HepG2 (cell line): ENCODE measurements around the gene LRRC10B. TPM values are rescaled to one million over a fixed set of nuclear protein-coding genes. Genes with fewer than 3 reads are reported as not detected.

ENCODE experiments used
- AHR ChIP-seq: IDR thresholded peaks from 2 replicates; pipeline ENCODE4 v1.6.1; 2018; ENCODE audit warnings: missing genetic modification reagents, missing compliant biosample characterization
- ARHGAP35 ChIP-seq: sonication (generic); formaldehyde crosslinking; IDR thresholded peaks from 2 replicates; pipeline ENCODE4 v1.9.0; 2022; ENCODE audit warnings: mild to moderate bottlenecking, inconsistent platforms, moderate library complexity, missing genetic modification reagents, borderline replicate concordance
- ATF5 ChIP-seq: sonication (generic); formaldehyde crosslinking; IDR thresholded peaks from 2 replicates; pipeline ENCODE4 v1.4.0; 2020; ENCODE audit warnings: mild to moderate bottlenecking, low read depth, missing genetic modification reagents
- FOXP1 ChIP-seq, 2 experiments: fragments of 450-650 bp in 1 of 2; IDR thresholded peaks; 2 replicates each; pipeline ENCODE4 v1.6.1; 2017 to 2018; ENCODE audit warnings: antibody characterized with exemption in 1 of 2
- HNRNPUL1 ChIP-seq: fragments of 200-400 bp; formaldehyde crosslinking; IDR thresholded peaks from 2 replicates; pipeline ENCODE4 v1.6.1; 2017; ENCODE audit warnings: low read depth, mild to moderate bottlenecking, low read length, moderate library complexity
- KDM5A ChIP-seq: fragments of 200-600 bp; sonication (generic); IDR thresholded peaks from 2 replicates; pipeline ENCODE4 v1.7.0; 2018; ENCODE audit warnings: antibody characterized with exemption, mild to moderate bottlenecking, low read length, borderline replicate concordance
- PRDM4 ChIP-seq: sonication (generic); formaldehyde crosslinking; IDR thresholded peaks from 2 replicates; pipeline ENCODE4 v1.9.0; 2021; ENCODE audit warnings: missing genetic modification reagents, borderline replicate concordance
- RBAK ChIP-seq: sonication (generic); formaldehyde crosslinking; IDR thresholded peaks from 2 replicates; pipeline ENCODE4 v1.5.1; 2020; ENCODE audit warnings: mild to moderate bottlenecking, missing genetic modification reagents
- STAT5B ChIP-seq: sonication (generic); formaldehyde crosslinking; IDR thresholded peaks from 2 replicates; pipeline ENCODE4 v1.4.0; 2020; ENCODE audit warnings: missing genetic modification reagents
- ZFP36 ChIP-seq: fragments of 150-350 bp; IDR thresholded peaks from 2 replicates; pipeline ENCODE4 v1.6.1; 2018; ENCODE audit warnings: borderline replicate concordance, low read length, low read depth; ENCODE audit not compliant: partially characterized antibody
- ZNF318 ChIP-seq: sonication (generic); formaldehyde crosslinking; IDR thresholded peaks from 2 replicates; pipeline ENCODE4 v1.4.0; 2020; ENCODE audit warnings: mild to moderate bottlenecking, missing genetic modification reagents
- ZSCAN5A ChIP-seq: sonication (generic); formaldehyde crosslinking; IDR thresholded peaks from 2 replicates; pipeline ENCODE4 v1.8.0; 2022; ENCODE audit warnings: mild to moderate bottlenecking, missing genetic modification reagents, borderline replicate concordance
- polyA plus RNA-seq, 8 experiments: library from polyadenylated mRNA; depleted of rRNA in 3 of 8; stranded (reverse) in 7 of 8; unstranded in 1 of 8; fragments of >200 nt; fragmentation: Illumina TruSeq in 4 of 8; extraction: Trizol in 4 of 8; gene quantifications; 2 replicates each; pipeline versions ENCODE4 v1.2.1 to v1.2.3, GENCODE V29; 2011 to 2016; ENCODE audit warnings: low read depth in 4 of 8, missing spikeins in 1 of 8, mixed read lengths in 1 of 8; ENCODE audit not compliant: insufficient read depth in 1 of 8
- total RNA-seq, 5 experiments: library from RNA; depleted of rRNA; stranded (reverse); fragments of >200 nt; fragmentation: Illumina TruSeq; extraction: Trizol; gene quantifications; 2 replicates each; pipeline ENCODE4 v1.2.3, GENCODE V29; 2016; ENCODE audit warnings: low read depth in 1 of 5

The LRRC10B gene
- total and polyA plus RNA-seq, 2 of the 13 experiments (the other 11 are each of a cell fraction or from before 2014, with no cell fraction given): not detected

- TF ChIP-seq ZNF318 (CRISPR knock-in tag) (0 out of 2 replicates have a peak, but pooled peaks have one; percentile 39), KDM5A (no peak), PRDM4 (no peak), ARHGAP35 (no peak), FOXP1 (IDR thresholded peaks at IDR 0.05) (no peak), FOXP1 (CRISPR knock-in tag; IDR thresholded peaks at IDR 0.05) (no peak), ATF5 (CRISPR knock-in tag) (no peak), ZSCAN5A (no peak), STAT5B (CRISPR knock-in tag) (no peak), ZFP36 (peak; percentile 43), RBAK (CRISPR knock-in tag) (no peak), HNRNPUL1 (no peak), AHR (CRISPR knock-in tag) (no peak)
These were observed 8.4 kb downstream of the LRRC10B start (continued) for GRCh38 chr11:61516675-61517572.
